ENCODE measurements around the gene LRP1. TPM values are rescaled to one million over a fixed set of nuclear protein-coding genes. Genes with fewer than 3 reads are reported as not detected.
A peak's percentile ranks its signal among the peaks of the same experiment; 100 is the strongest.

The LRP1 gene
- polyA plus RNA-seq, 1 donor (not counting 4 experiments of a cell fraction or from before 2014, with no cell fraction given): 4.9 TPM

GRCh38 chr12:57238854-57239554, 110.7 kb downstream of the LRP1 start:
- DNase-seq (ENCODE audit: low read depth, low spot score): no peak
- no peaks in the 10 kb centered on the region for H3K9me1 ChIP-seq (ENCODE audit: control insufficient read depth, extremely low read depth, insufficient read depth, low read length)
- peak overlapping the region; percentile 71 for H2AFZ ChIP-seq (ENCODE audit: control insufficient read depth, low read length)
- H3K27me3 ChIP-seq (ENCODE audit: control insufficient read depth, extremely low read depth, insufficient read depth, low read length): peaks cover 52% of the 10 kb centered on the region
- H3K4me3 ChIP-seq (ENCODE audit: control insufficient read depth in 2 of 3, extremely low read depth in 1 of 3, insufficient read depth in 2 of 3, low read depth in 1 of 3, low read length in 3 of 3): peak overlapping the region; percentile 13 to 80 (median 70)
- H3K4me2 ChIP-seq (ENCODE audit: control insufficient read depth, extremely low read depth, insufficient read depth, low read depth, low read length): peak overlapping the region; percentile 94
- no peaks in the 10 kb centered on the region for H3K79me2 ChIP-seq (ENCODE audit: control insufficient read depth, insufficient read depth, low read length)
- no peak overlapping the region for H3K27ac ChIP-seq (ENCODE audit: control insufficient read depth, insufficient read depth, low read length)
- peaks cover 77% of the 10 kb centered on the region for H3K4me1 ChIP-seq (ENCODE audit: control insufficient read depth, extremely low read depth, insufficient read depth, low read length)
- H4K20me1 ChIP-seq (ENCODE audit: control insufficient read depth, extremely low read depth, insufficient read depth, low read length): no peaks in the 10 kb centered on the region
- H3K9me3 ChIP-seq (ENCODE audit: control insufficient read depth, low read depth, low read length): no peaks in the 10 kb centered on the region
- dilution Hi-C loops (cut with MboI; ENCODE audit: extremely low pct_ligation_motif_present, low sequenced_read_pairs): no loop called here
- TF ChIP-seq CTCF (optimal IDR thresholded peaks at IDR 0.05 in 1 of 3, IDR thresholded peaks at IDR 0.05 in 1 of 3, conservative IDR thresholded peaks at IDR 0.05 in 1 of 3; ENCODE audit: extremely low read depth in 1 of 3, insufficient read depth in 2 of 3, low read length in 3 of 3): peak in 2 of 3 experiments; percentile 99 to 100
- TF ChIP-seq EZH2 (IDR thresholded peaks at IDR 0.05; ENCODE audit: low read length): no peak
- H3K9ac ChIP-seq (ENCODE audit: control insufficient read depth, extremely low read depth, insufficient read depth, low read length): peak overlapping the region; percentile 65
- H3K36me3 ChIP-seq (ENCODE audit: control insufficient read depth in 2 of 2, extremely low read depth in 1 of 2, insufficient read depth in 2 of 2, low read length in 2 of 2): peaks cover 3 to 10% of the 10 kb centered on the region in 2 experiments
- FAIRE-seq: no peak

GRCh38 chr12:57239587-57240065, 111.3 kb downstream of the LRP1 start:
- Histone ChIP-seq H3K9ac (ENCODE audit: control insufficient read depth, extremely low read depth, insufficient read depth, low read length) (peak overlapping the region; percentile 65), H2AFZ (ENCODE audit: control insufficient read depth, low read length) (peak overlapping the region; percentile 9), H3K9me1 (ENCODE audit: control insufficient read depth, extremely low read depth, insufficient read depth, low read length) (no peaks in the 10 kb centered on the region), H3K36me3 (ENCODE audit: control insufficient read depth in 2 of 2, extremely low read depth in 1 of 2, insufficient read depth in 2 of 2, low read length in 2 of 2) (peaks cover 0 to 3% of the 10 kb centered on the region in 2 experiments), H3K4me2 (ENCODE audit: control insufficient read depth, extremely low read depth, insufficient read depth, low read depth, low read length) (peak overlapping the region; percentile 94), H3K27ac (ENCODE audit: control insufficient read depth, insufficient read depth, low read length) (no peak overlapping the region), H4K20me1 (ENCODE audit: control insufficient read depth, extremely low read depth, insufficient read depth, low read length) (no peaks in the 10 kb centered on the region), H3K4me3 (ENCODE audit: control insufficient read depth in 2 of 3, extremely low read depth in 1 of 3, insufficient read depth in 2 of 3, low read depth in 1 of 3, low read length in 3 of 3) (peak overlapping the region; percentile 35 to 80 (median 70)), H3K27me3 (ENCODE audit: control insufficient read depth, extremely low read depth, insufficient read depth, low read length) (peaks cover 57% of the 10 kb centered on the region), H3K79me2 (ENCODE audit: control insufficient read depth, insufficient read depth, low read length) (no peaks in the 10 kb centered on the region), H3K9me3 (ENCODE audit: control insufficient read depth, low read depth, low read length) (no peaks in the 10 kb centered on the region), H3K4me1 (ENCODE audit: control insufficient read depth, extremely low read depth, insufficient read depth, low read length) (peaks cover 71% of the 10 kb centered on the region)
- dilution Hi-C loops (cut with MboI; ENCODE audit: extremely low pct_ligation_motif_present, low sequenced_read_pairs): no loop called here
- DNase-seq (ENCODE audit: low read depth, low spot score): no peak
- TF ChIP-seq EZH2 (IDR thresholded peaks at IDR 0.05; ENCODE audit: low read length) (no peak), CTCF (optimal IDR thresholded peaks at IDR 0.05 in 1 of 3, IDR thresholded peaks at IDR 0.05 in 1 of 3, conservative IDR thresholded peaks at IDR 0.05 in 1 of 3; ENCODE audit: extremely low read depth in 1 of 3, insufficient read depth in 2 of 3, low read length in 3 of 3) (no peak)
- no peak for FAIRE-seq
